ENCODE measurements around the gene PCDHB7.
"Not testable (repeated sequence)": the region's sequence is repeated elsewhere in the genome, so short reads cannot be mapped to it uniquely, and the experiment has no call there.

PCDHB7 gene

DNA sequence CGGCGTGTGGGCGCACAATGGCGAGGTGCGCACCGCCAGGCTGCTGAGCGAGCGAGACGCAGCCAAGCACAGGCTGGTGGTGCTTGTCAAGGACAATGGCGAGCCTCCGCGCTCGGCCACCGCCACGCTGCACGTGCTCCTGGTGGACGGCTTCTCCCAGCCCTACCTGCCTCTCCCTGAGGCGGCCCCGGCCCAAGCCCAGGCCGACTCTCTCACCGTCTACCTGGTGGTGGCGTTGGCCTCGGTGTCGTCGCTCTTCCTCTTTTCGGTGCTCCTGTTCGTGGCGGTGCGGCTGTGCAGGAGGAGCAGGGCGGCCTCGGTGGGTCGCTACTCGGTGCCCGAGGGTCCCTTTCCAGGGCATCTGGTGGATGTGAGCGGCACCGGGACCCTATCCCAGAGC, 20.3 kb upstream of the PCDHB7 start:
- not testable (repeated sequence) for H3K4me1 ChIP-seq (ENCODE audit: control insufficient read depth, insufficient read depth, low read length); H3K9ac ChIP-seq (ENCODE audit: low read depth, low read length); H3K4me3 ChIP-seq (ENCODE audit: low read depth, low read length); H3K27me3 ChIP-seq (ENCODE audit: control insufficient read depth, insufficient read depth, low read length); H3K27ac ChIP-seq (ENCODE audit: low read depth, low read length); H3K9me3 ChIP-seq (ENCODE audit: control insufficient read depth, insufficient read depth, low read length); H3K36me3 ChIP-seq (ENCODE audit: control insufficient read depth, insufficient read depth, low read length)

DNA sequence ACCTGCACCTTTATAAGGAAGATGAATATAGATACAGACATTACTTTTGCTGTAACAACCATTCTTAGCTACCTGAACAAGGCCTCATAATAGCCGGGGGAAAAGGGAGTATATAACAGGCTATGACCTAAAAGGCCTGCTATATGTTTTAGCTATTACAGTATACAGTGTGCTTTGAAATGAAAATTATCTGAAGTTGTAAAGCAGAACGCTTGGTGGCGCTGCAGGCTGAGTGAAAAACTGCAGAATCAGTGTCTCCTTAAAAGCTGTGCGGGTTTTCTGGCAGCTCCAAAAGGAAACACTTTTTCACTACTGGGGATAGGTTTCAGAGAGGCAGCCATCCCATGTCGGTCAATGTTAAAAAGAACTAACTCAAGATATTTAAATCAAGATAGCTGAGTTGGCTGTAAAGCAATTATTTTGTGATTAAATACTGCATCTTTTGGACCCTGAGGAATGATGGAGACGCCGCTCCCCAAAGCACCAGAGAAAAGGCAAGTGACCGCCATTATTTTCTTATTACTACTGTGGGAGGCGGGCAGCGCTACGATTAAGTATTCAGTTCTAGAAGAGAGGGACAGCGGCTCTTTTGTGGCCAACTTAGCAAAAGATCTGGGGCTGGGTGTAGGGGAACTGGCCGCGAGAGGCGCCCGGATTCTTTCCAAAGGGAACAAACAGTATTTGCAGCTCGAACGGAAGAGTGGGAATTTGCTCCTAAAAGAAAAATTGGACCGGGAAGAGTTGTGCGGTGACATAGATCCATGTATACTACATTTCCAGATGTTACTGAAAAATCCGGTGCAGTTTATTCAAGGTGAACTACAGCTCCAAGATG, 16.7 kb upstream of the PCDHB7 start:
- no peak overlapping the region for H3K9ac ChIP-seq (ENCODE audit: low read depth, low read length)
- no peak overlapping the region for H3K27ac ChIP-seq (ENCODE audit: low read depth, low read length)
- no peaks in the 10 kb centered on the region for H3K4me1 ChIP-seq (ENCODE audit: control insufficient read depth, insufficient read depth, low read length)
- H3K9me3 ChIP-seq (ENCODE audit: control insufficient read depth, insufficient read depth, low read length), result peaks cover 2% of the 10 kb centered on the region; the same call in 1 of the 2 replicates
- no peaks in the 10 kb centered on the region for H3K27me3 ChIP-seq (ENCODE audit: control insufficient read depth, insufficient read depth, low read length)
- H3K4me3 ChIP-seq (ENCODE audit: low read depth, low read length), result no peak overlapping the region
- H3K36me3 ChIP-seq (ENCODE audit: control insufficient read depth, insufficient read depth, low read length), result no peaks in the 10 kb centered on the region

DNA sequence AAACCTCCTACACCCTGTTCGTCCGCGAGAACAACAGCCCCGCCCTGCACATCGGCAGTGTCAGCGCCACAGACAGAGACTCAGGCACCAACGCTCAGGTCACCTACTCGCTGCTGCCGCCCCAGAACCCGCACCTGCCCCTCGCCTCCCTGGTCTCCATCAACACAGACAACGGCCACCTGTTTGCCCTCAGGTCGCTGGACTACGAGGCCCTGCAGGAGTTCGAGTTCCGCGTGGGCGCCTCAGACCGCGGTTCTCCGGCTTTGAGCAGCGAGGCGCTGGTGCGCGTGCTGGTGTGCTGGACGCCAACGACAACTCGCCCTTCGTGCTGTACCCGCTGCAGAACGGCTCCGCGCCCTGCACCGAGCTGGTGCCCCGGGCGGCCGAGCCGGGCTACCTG, 15.1 kb upstream of the PCDHB7 start:
- H3K9me3 ChIP-seq (ENCODE audit: control insufficient read depth, insufficient read depth, low read length), result not testable (repeated sequence)

DNA sequence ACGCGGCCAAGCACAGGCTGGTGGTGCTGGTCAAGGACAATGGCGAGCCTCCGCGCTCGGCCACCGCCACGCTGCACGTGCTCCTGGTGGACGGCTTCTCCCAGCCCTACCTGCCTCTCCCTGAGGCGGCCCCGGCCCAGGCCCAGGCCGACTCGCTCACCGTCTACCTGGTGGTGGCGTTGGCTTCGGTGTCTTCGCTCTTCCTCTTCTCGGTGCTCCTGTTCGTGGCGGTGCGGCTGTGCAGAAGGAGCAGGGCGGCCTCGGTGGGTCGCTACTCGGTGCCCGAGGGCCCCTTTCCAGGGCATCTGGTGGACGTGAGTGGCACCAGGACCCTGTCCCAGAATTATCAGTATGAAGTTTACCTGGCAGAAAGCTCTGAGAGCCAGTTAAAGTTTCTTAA, 14.5 kb upstream of the PCDHB7 start:
- H3K4me1 ChIP-seq (ENCODE audit: control insufficient read depth, insufficient read depth, low read length); H3K9ac ChIP-seq (ENCODE audit: low read depth, low read length); H3K27me3 ChIP-seq (ENCODE audit: control insufficient read depth, insufficient read depth, low read length); H3K9me3 ChIP-seq (ENCODE audit: control insufficient read depth, insufficient read depth, low read length); H3K27ac ChIP-seq (ENCODE audit: low read depth, low read length); H3K36me3 ChIP-seq (ENCODE audit: control insufficient read depth, insufficient read depth, low read length); H3K4me3 ChIP-seq (ENCODE audit: low read depth, low read length): not testable (repeated sequence)

More for the DNA sequence above, 15.1 kb upstream of the PCDHB7 start:
- not testable (repeated sequence) for H3K4me3 ChIP-seq (ENCODE audit: low read depth, low read length); H3K27me3 ChIP-seq (ENCODE audit: control insufficient read depth, insufficient read depth, low read length); H3K4me1 ChIP-seq (ENCODE audit: control insufficient read depth, insufficient read depth, low read length); H3K27ac ChIP-seq (ENCODE audit: low read depth, low read length); H3K9ac ChIP-seq (ENCODE audit: low read depth, low read length); H3K36me3 ChIP-seq (ENCODE audit: control insufficient read depth, insufficient read depth, low read length)

DNA sequence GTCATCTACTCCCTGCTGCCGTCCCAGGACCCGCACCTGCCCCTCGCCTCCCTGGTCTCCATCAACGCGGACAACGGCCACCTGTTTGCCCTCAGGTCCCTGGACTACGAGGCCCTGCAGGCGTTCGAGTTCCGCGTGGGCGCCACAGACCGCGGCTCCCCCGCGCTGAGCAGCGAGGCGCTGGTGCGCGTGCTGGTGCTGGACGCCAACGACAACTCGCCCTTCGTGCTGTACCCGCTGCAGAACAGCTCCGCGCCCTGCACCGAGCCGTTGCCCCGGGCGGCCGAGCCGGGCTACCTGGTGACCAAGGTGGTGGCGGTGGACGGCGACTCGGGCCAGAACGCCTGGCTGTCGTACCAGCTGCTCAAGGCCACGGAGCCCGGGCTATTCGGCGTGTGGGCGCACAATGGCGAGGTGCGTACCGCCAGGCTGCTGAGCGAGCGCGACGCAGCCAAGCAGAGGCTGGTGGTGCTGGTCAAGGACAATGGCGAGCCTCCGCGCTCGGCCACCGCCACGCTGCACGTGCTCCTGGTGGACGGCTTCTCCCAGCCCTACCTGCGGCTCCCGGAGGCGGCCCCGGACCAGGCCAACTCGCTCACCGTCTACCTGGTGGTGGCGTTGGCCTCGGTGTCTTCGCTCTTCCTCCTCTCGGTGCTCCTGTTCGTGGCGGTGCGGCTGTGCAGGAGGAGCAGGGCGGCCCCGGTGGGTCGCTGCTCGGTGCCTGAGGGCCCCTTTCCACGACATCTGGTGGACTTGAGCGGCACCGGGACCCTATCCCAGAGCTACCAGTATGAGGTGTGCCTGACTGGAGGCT, 2.1 kb downstream of the PCDHB7 start:
- not testable (repeated sequence) for H3K4me3 ChIP-seq (ENCODE audit: low read depth, low read length); H3K27me3 ChIP-seq (ENCODE audit: control insufficient read depth, insufficient read depth, low read length); H3K27ac ChIP-seq (ENCODE audit: low read depth, low read length); H3K9ac ChIP-seq (ENCODE audit: low read depth, low read length); H3K4me1 ChIP-seq (ENCODE audit: control insufficient read depth, insufficient read depth, low read length); H3K36me3 ChIP-seq (ENCODE audit: control insufficient read depth, insufficient read depth, low read length)
- H3K9me3 ChIP-seq (ENCODE audit: control insufficient read depth, insufficient read depth, low read length), result peaks cover 14% of the 10 kb centered on the region

DNA sequence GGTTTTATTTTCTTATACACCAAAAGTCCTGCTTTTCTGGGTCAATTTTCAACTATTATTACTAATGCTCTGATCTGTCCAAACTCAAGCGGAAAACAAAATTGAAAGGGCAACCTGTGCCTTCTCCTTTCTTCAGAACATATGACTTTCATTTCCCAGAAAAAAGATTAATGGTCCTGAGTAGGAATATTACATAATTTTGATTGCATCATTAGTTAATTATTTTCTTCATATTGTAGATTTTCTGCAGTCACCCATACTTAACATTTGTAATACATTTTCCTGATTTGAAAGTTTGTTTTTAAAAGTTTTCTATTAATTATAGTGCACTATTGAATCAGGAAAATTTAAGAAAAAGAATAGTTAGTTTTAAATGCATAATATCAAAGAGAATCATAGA, 3.5 kb downstream of the PCDHB7 start:
- Histone ChIP-seq H3K4me1 (ENCODE audit: control insufficient read depth, insufficient read depth, low read length) (no peaks in the 10 kb centered on the region), H3K9me3 (ENCODE audit: control insufficient read depth, insufficient read depth, low read length) (peaks cover 14% of the 10 kb centered on the region), H3K27me3 (ENCODE audit: control insufficient read depth, insufficient read depth, low read length) (no peaks in the 10 kb centered on the region), H3K36me3 (ENCODE audit: control insufficient read depth, insufficient read depth, low read length) (no peaks in the 10 kb centered on the region), H3K27ac (ENCODE audit: low read depth, low read length) (no peak overlapping the region), H3K9ac (ENCODE audit: low read depth, low read length) (no peak overlapping the region), H3K4me3 (ENCODE audit: low read depth, low read length) (no peak overlapping the region)

DNA sequence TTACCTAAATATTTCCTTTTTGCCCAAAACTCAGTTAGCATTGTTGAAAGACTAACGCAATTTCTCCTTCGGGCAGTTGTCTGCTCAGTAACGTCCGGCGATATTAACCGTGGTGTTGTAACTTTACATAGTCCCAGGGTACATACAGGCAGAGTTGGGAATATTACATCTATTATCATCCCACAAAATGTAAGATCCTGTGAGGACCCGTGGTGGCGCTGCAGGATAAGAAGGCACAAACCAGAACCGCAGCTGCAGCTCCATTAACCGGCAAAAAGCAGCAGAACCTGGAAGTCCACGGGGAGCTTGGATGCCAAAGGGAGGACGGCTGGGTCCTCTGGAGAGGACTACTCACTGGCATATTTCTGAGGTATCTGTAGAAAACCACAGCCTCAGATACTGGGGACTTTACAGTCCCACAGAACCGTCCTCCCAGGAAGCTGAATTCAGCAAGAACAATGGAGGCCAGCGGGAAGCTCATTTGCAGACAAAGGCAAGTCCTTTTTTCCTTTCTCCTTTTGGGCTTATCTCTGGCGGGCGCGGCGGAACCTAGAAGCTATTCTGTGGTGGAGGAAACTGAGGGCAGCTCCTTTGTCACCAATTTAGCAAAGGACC, 5.2 kb downstream of the PCDHB7 start, which contains the start of gene PCDHB8:
Gene PCDHB8 (plus strand): TSS at position 214 of the 615 bp plus-strand sequence. CDS start 245 bp downstream, at position 459.
- H3K9me3 ChIP-seq (ENCODE audit: control insufficient read depth, insufficient read depth, low read length), result peaks cover 14% of the 10 kb centered on the region
- not testable (repeated sequence) for H3K27me3 ChIP-seq (ENCODE audit: control insufficient read depth, insufficient read depth, low read length); H3K36me3 ChIP-seq (ENCODE audit: control insufficient read depth, insufficient read depth, low read length); H3K4me3 ChIP-seq (ENCODE audit: low read depth, low read length); H3K27ac ChIP-seq (ENCODE audit: low read depth, low read length); H3K9ac ChIP-seq (ENCODE audit: low read depth, low read length); H3K4me1 ChIP-seq (ENCODE audit: control insufficient read depth, insufficient read depth, low read length)

DNA sequence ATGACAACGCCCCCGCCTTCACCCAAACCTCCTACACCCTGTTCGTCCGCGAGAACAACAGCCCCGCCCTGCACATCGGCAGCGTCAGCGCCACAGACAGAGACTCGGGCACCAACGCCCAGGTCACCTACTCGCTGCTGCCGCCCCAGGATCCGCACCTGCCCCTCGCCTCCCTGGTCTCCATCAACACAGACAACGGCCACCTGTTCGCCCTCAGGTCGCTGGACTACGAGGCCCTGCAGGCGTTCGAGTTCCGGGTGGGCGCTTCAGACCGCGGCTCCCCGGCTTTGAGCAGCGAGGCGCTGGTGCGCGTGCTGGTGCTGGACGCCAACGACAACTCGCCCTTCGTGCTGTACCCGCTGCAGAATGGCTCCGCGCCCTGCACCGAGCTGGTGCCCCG, 6.9 kb downstream of the PCDHB7 start:
- not testable (repeated sequence) for H3K36me3 ChIP-seq (ENCODE audit: control insufficient read depth, insufficient read depth, low read length); H3K9ac ChIP-seq (ENCODE audit: low read depth, low read length); H3K27me3 ChIP-seq (ENCODE audit: control insufficient read depth, insufficient read depth, low read length); H3K27ac ChIP-seq (ENCODE audit: low read depth, low read length); H3K4me3 ChIP-seq (ENCODE audit: low read depth, low read length); H3K4me1 ChIP-seq (ENCODE audit: control insufficient read depth, insufficient read depth, low read length)
- peaks cover 17% of the 10 kb centered on the region for H3K9me3 ChIP-seq (ENCODE audit: control insufficient read depth, insufficient read depth, low read length)

DNA sequence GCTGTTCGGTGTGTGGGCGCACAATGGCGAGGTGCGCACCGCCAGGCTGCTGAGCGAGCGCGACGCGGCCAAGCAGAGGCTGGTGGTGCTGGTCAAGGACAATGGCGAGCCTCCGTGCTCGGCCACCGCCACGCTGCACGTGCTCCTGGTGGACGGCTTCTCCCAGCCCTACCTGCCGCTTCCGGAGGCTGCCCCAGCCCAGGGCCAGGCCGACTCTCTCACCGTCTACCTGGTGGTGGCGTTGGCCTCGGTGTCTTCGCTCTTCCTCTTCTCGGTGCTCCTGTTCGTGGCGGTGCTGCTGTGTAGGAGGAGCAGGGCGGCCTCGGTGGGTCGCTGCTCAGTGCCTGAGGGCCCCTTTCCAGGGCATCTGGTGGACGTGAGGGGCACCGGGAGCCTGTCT, 7.4 kb downstream of the PCDHB7 start:
- H3K27me3 ChIP-seq (ENCODE audit: control insufficient read depth, insufficient read depth, low read length); H3K4me1 ChIP-seq (ENCODE audit: control insufficient read depth, insufficient read depth, low read length); H3K9ac ChIP-seq (ENCODE audit: low read depth, low read length); H3K4me3 ChIP-seq (ENCODE audit: low read depth, low read length); H3K27ac ChIP-seq (ENCODE audit: low read depth, low read length); H3K36me3 ChIP-seq (ENCODE audit: control insufficient read depth, insufficient read depth, low read length): not testable (repeated sequence)
- H3K9me3 ChIP-seq (ENCODE audit: control insufficient read depth, insufficient read depth, low read length), result peaks cover 14% of the 10 kb centered on the region

DNA sequence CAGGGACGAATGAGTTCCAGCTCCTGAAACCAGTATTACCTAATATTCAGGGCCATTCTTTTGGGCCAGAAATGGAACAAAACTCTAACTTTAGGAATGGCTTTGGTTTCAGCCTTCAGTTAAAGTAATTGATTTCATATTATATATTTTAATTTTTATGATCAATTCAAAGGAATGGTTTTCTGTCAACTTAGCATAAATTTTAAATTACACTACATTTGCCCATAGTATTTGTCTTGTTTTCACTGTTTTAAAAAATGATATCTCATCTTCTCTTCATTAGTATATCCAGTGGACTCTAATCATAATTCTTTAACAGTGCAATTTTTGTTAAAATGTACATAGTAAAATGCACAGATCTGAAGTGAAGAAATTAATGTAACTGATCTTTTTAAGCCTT, 7.9 kb downstream of the PCDHB7 start:
- H3K36me3 ChIP-seq (ENCODE audit: control insufficient read depth, insufficient read depth, low read length), result no peaks in the 10 kb centered on the region
- H3K4me3 ChIP-seq (ENCODE audit: low read depth, low read length), result no peak overlapping the region
- no peaks in the 10 kb centered on the region for H3K27me3 ChIP-seq (ENCODE audit: control insufficient read depth, insufficient read depth, low read length)
- peaks cover 11% of the 10 kb centered on the region; the same call in 1 of the 2 replicates for H3K9me3 ChIP-seq (ENCODE audit: control insufficient read depth, insufficient read depth, low read length)
- no peaks in the 10 kb centered on the region for H3K4me1 ChIP-seq (ENCODE audit: control insufficient read depth, insufficient read depth, low read length)
- no peak overlapping the region for H3K27ac ChIP-seq (ENCODE audit: low read depth, low read length)
- H3K9ac ChIP-seq (ENCODE audit: low read depth, low read length), result no peak overlapping the region

DNA sequence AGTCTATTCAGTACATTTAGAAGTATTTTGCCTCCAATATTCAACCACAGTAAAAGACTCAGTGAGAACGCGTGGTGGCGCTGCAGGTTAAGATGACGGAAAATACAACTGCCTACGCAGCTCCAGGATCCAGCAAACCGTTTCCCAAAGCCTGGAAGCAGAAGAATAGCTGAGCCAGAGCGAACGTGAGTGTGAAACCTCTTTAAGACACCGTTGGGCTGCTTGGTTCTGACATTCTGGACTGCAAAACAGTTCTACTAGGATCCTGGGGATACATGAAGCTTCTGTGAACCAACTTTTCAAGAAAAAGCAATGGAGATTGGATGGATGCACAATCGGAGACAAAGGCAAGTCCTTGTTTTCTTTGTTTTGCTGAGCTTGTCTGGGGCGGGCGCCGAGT, 9.8 kb downstream of the PCDHB7 start, which contains the start of gene PCDHB16:
Gene PCDHB16 (plus strand): TSS at position 140 of the 400 bp plus-strand sequence. CDS start 173 bp downstream, at position 313.
- Histone ChIP-seq H3K36me3 (ENCODE audit: control insufficient read depth, insufficient read depth, low read length) (no peaks in the 10 kb centered on the region), H3K4me1 (ENCODE audit: control insufficient read depth, insufficient read depth, low read length) (0 out of 2 replicates have a peak, but pooled peaks cover 2% of the 10 kb centered on the region), H3K4me3 (ENCODE audit: low read depth, low read length) (peak within 1 kb of the TSS; percentile 42; the same call in 1 of the 2 replicates), H3K27ac (ENCODE audit: low read depth, low read length) (no peak within 1 kb of the TSS), H3K27me3 (ENCODE audit: control insufficient read depth, insufficient read depth, low read length) (no peaks in the 10 kb centered on the region), H3K9ac (ENCODE audit: low read depth, low read length) (no peak within 1 kb of the TSS), H3K9me3 (ENCODE audit: control insufficient read depth, insufficient read depth, low read length) (peaks cover 11% of the 10 kb centered on the region; the same call in 1 of the 2 replicates)

All from HUES48 (cell line).